ENCODE results near the gene SEMA7A.

SEMA7A gene

GRCh38 chr15:74449095-74449494, 15.3 kb upstream of the SEMA7A start:
- H3K9me2 ChIP-seq (replicated peaks; ENCODE audit: control insufficient read depth, low read length): no peaks in the 10 kb centered on the region
- no peak overlapping the region for H3K27ac ChIP-seq (ENCODE audit: low read depth, low read length)
- H3K27me3 ChIP-seq (ENCODE audit: control insufficient read depth, low read length): no peaks in the 10 kb centered on the region
- no peaks in the 10 kb centered on the region for H3K4me1 ChIP-seq (ENCODE audit: control insufficient read depth, low read length)
- no peak overlapping the region for H3K4me2 ChIP-seq (ENCODE audit: low read length)
- peaks cover 32% of the 10 kb centered on the region; the same call in 1 of the 2 replicates for H3K36me3 ChIP-seq (ENCODE audit: control insufficient read depth, low read length)
- H3F3A ChIP-seq (ENCODE audit: control insufficient read depth, insufficient read depth): no peaks in the 10 kb centered on the region
- TF ChIP-seq EZH2phosphoT487 (IDR thresholded peaks at IDR 0.05; ENCODE audit: borderline replicate concordance, low read length): no peak
- no peak for TF ChIP-seq CTCF (IDR thresholded peaks at IDR 0.05; ENCODE audit: low read depth, low read length, poor library complexity, severe bottlenecking)
- H3K79me2 ChIP-seq (ENCODE audit: control insufficient read depth, low read length): no peaks in the 10 kb centered on the region
- H4K20me1 ChIP-seq (ENCODE audit: control insufficient read depth, insufficient read depth, low read depth, low read length): no peaks in the 10 kb centered on the region
- no peaks in the 10 kb centered on the region for H3K9me3 ChIP-seq (ENCODE audit: control insufficient read depth, insufficient read depth, low read length)
- H3K4me3 ChIP-seq (ENCODE audit: low read length): no peak overlapping the region

- H3K36me3 ChIP-seq (ENCODE audit: control insufficient read depth, low read length): peaks cover 25% of the 10 kb centered on the region; the same call in 1 of the 2 replicates
- no peaks in the 10 kb centered on the region for H3K4me1 ChIP-seq (ENCODE audit: control insufficient read depth, low read length)
- no peaks in the 10 kb centered on the region for H3K9me3 ChIP-seq (ENCODE audit: control insufficient read depth, insufficient read depth, low read length)
- H3K27me3 ChIP-seq (ENCODE audit: control insufficient read depth, low read length): peaks cover 20% of the 10 kb centered on the region
- no peaks in the 10 kb centered on the region for H4K20me1 ChIP-seq (ENCODE audit: control insufficient read depth, insufficient read depth, low read depth, low read length)
- H3K27ac ChIP-seq (ENCODE audit: low read depth, low read length): no peak overlapping the region
- no peaks in the 10 kb centered on the region for H3K9me2 ChIP-seq (replicated peaks; ENCODE audit: control insufficient read depth, low read length)
- H3K4me3 ChIP-seq (ENCODE audit: low read length): no peak overlapping the region
- H3K79me2 ChIP-seq (ENCODE audit: control insufficient read depth, low read length): no peaks in the 10 kb centered on the region
- H3F3A ChIP-seq (ENCODE audit: control insufficient read depth, insufficient read depth): no peaks in the 10 kb centered on the region
- H3K4me2 ChIP-seq (ENCODE audit: low read length): no peak overlapping the region
- TF ChIP-seq EZH2phosphoT487 (IDR thresholded peaks at IDR 0.05; ENCODE audit: borderline replicate concordance, low read length) (no peak), CTCF (IDR thresholded peaks at IDR 0.05; ENCODE audit: low read depth, low read length, poor library complexity, severe bottlenecking) (no peak)
Observed at GRCh38 chr15:74445816-74446763, 12.3 kb upstream of the SEMA7A start.

- no peak for TF ChIP-seq CTCF (IDR thresholded peaks at IDR 0.05; ENCODE audit: low read depth, low read length, poor library complexity, severe bottlenecking)
- no peak for TF ChIP-seq EZH2phosphoT487 (IDR thresholded peaks at IDR 0.05; ENCODE audit: borderline replicate concordance, low read length)
- Histone ChIP-seq H3K4me2 (ENCODE audit: low read length) (no peak overlapping the region), H3F3A (ENCODE audit: control insufficient read depth, insufficient read depth) (no peaks in the 10 kb centered on the region), H3K36me3 (ENCODE audit: control insufficient read depth, low read length) (peaks cover 14% of the 10 kb centered on the region; the same call in 1 of the 2 replicates), H3K4me1 (ENCODE audit: control insufficient read depth, low read length) (no peaks in the 10 kb centered on the region), H3K4me3 (ENCODE audit: low read length) (no peak overlapping the region), H4K20me1 (ENCODE audit: control insufficient read depth, insufficient read depth, low read depth, low read length) (no peaks in the 10 kb centered on the region), H3K27ac (ENCODE audit: low read depth, low read length) (no peak overlapping the region), H3K27me3 (ENCODE audit: control insufficient read depth, low read length) (peaks cover 32% of the 10 kb centered on the region), H3K9me2 (replicated peaks; ENCODE audit: control insufficient read depth, low read length) (no peaks in the 10 kb centered on the region), H3K79me2 (ENCODE audit: control insufficient read depth, low read length) (no peaks in the 10 kb centered on the region), H3K9me3 (ENCODE audit: control insufficient read depth, insufficient read depth, low read length) (no peaks in the 10 kb centered on the region)
Observed at GRCh38 chr15:74444106-74445062, 10.6 kb upstream of the SEMA7A start.
